Measurements from ENCODE around the gene TRMT61A. TPM values are rescaled to one million over a fixed set of nuclear protein-coding genes. Genes with fewer than 3 reads are reported as not detected.

Gene TRMT61A
- total and polyA plus RNA-seq, 5 donors: 4.8 to 6.9 (median 6.2) TPM

- Histone ChIP-seq H3K9me3 (ENCODE audit: control insufficient read depth, low read length) (no peaks in the 10 kb centered on the region), H3K27me3 (ENCODE audit: control insufficient read depth, insufficient read depth) (no peaks in the 10 kb centered on the region), H3K4me1 (ENCODE audit: control insufficient read depth, insufficient read depth, low read length) (no peaks in the 10 kb centered on the region), H3K27ac (ENCODE audit: low read length) (no peak overlapping the region), H3K4me3 (ENCODE audit: low read length) (no peak overlapping the region)
- intact Hi-C loops (cut with DNase I): no loop called here
- 70% methylated on average over 18 of the region's 18 CpGs for WGBS
- ATAC-seq: no peak
- peak; percentile 10 to 44 (median 40) for DNase-seq
These were observed 8.4 kb downstream of the TRMT61A start for GRCh38 chr14:103537175-103537990.

DNA sequence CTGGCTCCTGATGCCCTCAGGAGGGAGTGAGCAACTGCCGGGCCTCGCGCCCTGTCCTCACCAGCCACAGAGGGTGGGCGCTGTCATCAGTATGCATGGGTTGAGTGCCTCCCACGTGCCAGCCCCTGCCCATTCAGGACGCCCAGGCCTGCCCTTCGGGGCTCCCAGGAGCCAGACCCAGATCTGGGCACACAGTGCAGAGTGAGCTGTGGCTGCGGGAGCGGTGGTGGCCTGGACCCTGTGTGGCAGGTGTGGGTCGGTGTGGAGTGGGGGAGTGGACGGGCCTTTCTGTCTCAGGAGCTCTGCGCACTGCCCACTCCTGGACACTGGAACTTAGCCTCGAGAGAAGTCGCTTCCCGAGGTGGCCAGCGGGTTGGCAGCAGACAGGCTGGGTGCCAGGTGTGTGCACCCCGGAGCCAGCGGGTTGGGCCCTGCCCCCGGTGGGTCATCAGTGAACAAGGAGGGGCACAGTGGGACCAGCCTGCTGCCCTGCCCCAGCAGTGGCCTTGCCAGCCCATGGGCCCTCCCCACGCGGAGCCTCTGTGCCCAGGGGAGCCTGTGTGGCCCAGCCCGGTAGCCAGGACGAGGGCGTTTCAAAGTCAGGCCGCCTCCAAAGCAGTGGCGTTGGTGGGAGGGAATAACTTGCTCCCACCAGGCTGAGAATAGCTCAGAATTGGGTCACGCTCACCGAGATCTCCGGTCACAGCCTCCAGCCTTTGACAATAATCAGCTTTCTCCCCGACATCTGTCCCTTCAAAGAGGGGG is 9.5 kb downstream of the TRMT61A start:
- intact Hi-C loops (cut with DNase I): no loop called here
- H3K9me3 ChIP-seq (ENCODE audit: control insufficient read depth, low read length): no peaks in the 10 kb centered on the region
- WGBS: 40% methylated on average over 30 of the region's 30 CpGs
- ATAC-seq (peak; percentile 7 to 14), DNase-seq (peak; percentile 57 to 85 (median 74))
- H3K27me3 ChIP-seq (ENCODE audit: control insufficient read depth, insufficient read depth): no peaks in the 10 kb centered on the region
- no peak overlapping the region for H3K4me3 ChIP-seq (ENCODE audit: low read length)
- H3K4me1 ChIP-seq (ENCODE audit: control insufficient read depth, insufficient read depth, low read length): no peaks in the 10 kb centered on the region
- H3K27ac ChIP-seq (ENCODE audit: low read length): peak overlapping the region; percentile 6

- H3K27ac ChIP-seq (ENCODE audit: low read length): peak overlapping the region; percentile 4
- no peaks in the 10 kb centered on the region for H3K27me3 ChIP-seq (ENCODE audit: control insufficient read depth, insufficient read depth)
- ATAC-seq (no peak), DNase-seq (peak; percentile 14 to 49 (median 47))
- no peak overlapping the region for H3K4me3 ChIP-seq (ENCODE audit: low read length)
- H3K9me3 ChIP-seq (ENCODE audit: control insufficient read depth, low read length): no peaks in the 10 kb centered on the region
- H3K4me1 ChIP-seq (ENCODE audit: control insufficient read depth, insufficient read depth, low read length): no peaks in the 10 kb centered on the region
- 64% methylated on average over 28 of the region's 28 CpGs for WGBS
- intact Hi-C loops (cut with DNase I): no loop called here
These were observed 10.2 kb downstream of the TRMT61A start for GRCh38 chr14:103539056-103539825.

DNA sequence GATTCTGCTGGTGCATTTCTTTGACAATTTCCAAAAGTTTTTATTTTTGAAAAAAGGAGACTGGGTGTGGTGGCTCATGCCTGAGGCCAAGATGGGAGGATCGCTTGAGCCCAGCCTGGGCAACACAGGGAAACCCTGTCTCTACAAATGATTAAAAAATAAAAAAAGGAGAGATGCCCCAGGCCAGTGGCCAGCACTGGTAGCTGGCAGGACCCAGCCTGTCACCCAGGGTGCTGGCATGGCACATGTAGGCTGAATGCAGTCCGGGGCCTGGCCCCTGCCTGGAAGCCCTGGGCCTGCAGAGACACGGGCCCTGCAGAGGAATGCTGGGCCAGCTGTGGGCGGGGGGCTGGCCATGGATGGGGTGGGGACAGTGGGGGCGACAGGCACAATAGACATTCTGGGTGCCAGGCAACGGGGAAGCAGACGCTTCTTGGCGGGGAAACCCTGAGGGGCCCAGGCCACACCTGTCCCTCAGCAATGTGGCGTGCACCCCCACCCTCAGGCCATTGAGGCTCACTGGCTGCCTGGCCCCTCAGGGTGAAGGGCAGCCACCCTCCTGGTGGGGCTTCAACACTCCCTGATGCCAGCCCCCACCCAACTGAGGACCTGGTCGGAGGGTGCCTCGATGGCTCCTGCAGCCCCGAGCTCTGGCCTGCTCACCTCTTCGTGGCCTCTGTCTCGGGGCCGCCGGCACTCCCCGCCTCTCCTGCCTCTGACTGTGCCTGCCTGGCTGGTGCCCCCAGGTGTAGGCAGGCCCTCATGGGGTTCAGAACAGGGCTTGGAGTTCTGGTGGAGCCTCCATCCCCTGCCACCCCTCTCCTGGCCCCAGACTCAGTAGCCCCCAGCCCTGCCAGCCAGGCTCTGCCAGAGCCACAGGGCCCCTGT is 12.1 kb downstream of the TRMT61A start:
- DNase-seq (peak; percentile 19 to 73 (median 70)), ATAC-seq (no peak)
- Histone ChIP-seq H3K27ac (ENCODE audit: low read length) (peak overlapping the region; percentile 53), H3K27me3 (ENCODE audit: control insufficient read depth, insufficient read depth) (no peaks in the 10 kb centered on the region), H3K4me1 (ENCODE audit: control insufficient read depth, insufficient read depth, low read length) (no peaks in the 10 kb centered on the region), H3K4me3 (ENCODE audit: low read length) (no peak overlapping the region), H3K9me3 (ENCODE audit: control insufficient read depth, low read length) (no peaks in the 10 kb centered on the region)
- WGBS: 53% methylated on average over 17 of the region's 17 CpGs
- intact Hi-C loops (cut with DNase I): no loop called here

DNA sequence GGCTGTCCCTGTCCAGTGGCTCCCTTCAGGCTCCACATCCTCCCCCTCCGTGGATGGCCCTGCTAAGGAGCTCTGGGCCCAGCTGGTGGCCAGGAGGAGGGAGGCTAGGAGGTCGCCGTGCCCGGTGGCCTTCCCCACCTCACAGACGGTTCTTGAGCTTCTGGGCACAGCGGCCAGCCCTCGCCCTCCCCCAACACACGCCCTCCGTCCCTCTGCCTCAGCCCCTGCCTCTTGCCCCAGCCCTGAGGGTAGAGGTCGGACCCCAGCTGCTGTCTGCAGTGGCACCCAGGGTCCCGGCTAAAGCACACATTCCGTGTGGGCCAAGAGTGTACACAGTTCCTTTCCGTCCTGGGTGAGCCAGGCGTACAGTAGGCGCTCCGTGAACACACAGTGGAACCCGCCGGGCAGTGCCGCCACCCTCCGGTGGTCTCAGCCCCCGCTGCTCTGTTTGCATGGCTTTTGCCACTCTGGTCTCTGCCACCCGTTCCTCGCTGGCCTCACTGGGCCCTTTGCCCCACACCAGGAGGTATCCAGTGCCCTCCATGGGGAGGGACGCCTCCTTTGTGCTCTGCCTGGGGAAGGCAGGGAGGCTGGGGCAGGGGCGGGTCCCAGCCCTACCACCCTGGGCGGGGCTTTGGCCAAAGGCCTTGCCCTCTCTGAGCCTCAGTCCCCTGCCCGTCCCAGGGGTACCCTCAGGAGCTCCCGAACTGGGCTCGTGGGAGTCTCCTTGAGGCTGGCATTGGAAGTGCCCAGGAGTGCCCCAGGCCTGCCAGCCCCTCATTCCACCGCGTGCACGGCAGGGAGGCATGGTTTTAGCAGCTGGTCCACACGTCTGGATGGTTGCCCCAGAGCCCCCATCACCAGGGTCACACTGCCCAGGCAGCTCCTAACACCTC is 13.0 kb downstream of the TRMT61A start:
- Histone ChIP-seq H3K4me1 (ENCODE audit: control insufficient read depth, insufficient read depth, low read length) (no peaks in the 10 kb centered on the region), H3K9me3 (ENCODE audit: control insufficient read depth, low read length) (no peaks in the 10 kb centered on the region), H3K27ac (ENCODE audit: low read length) (peak overlapping the region; percentile 28), H3K4me3 (ENCODE audit: low read length) (no peak overlapping the region), H3K27me3 (ENCODE audit: control insufficient read depth, insufficient read depth) (no peaks in the 10 kb centered on the region)
- WGBS: 64% methylated on average over 33 of the region's 33 CpGs
- ATAC-seq: peak in 1 of 2 donors; percentile 1
- intact Hi-C loops (cut with DNase I): no loop called here
- peak; percentile 32 to 76 (median 65) for DNase-seq

DNA sequence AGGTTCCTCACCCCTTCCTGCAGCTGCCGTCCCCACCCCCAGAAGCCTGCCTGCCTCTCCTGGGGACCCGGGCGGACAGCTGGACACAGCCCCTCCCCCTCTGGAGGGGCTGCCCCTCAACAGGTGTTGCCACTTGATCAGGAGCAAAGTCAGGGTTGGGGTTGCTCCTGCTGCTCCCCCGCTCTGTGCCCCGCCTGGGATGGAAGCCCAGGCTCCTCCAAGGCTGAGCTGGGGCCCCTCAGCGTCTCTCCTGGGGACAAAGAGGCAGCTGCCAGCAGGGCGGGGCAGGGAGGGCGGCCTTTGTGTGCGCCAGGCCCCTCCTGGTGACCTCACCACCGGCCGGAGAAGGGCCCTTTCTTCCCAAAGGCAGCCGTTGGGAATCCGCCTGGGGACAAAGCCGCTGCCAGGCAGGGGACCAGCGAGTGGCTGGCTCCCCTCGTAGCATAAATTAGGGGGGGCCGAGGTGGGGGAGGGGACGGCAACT is 13.7 kb downstream of the TRMT61A start:
- H3K27me3 ChIP-seq (ENCODE audit: control insufficient read depth, insufficient read depth): no peaks in the 10 kb centered on the region
- DNase-seq (peak; percentile 86 to 93 (median 92)), ATAC-seq (peak; percentile 43 to 48)
- H3K4me3 ChIP-seq (ENCODE audit: low read length): no peak overlapping the region
- 14% methylated on average over 18 of the region's 18 CpGs for WGBS
- no peaks in the 10 kb centered on the region for H3K9me3 ChIP-seq (ENCODE audit: control insufficient read depth, low read length)
- peak overlapping the region; percentile 28 for H3K27ac ChIP-seq (ENCODE audit: low read length)
- no peaks in the 10 kb centered on the region for H3K4me1 ChIP-seq (ENCODE audit: control insufficient read depth, insufficient read depth, low read length)
- intact Hi-C loops (cut with DNase I): no loop called here

DNA sequence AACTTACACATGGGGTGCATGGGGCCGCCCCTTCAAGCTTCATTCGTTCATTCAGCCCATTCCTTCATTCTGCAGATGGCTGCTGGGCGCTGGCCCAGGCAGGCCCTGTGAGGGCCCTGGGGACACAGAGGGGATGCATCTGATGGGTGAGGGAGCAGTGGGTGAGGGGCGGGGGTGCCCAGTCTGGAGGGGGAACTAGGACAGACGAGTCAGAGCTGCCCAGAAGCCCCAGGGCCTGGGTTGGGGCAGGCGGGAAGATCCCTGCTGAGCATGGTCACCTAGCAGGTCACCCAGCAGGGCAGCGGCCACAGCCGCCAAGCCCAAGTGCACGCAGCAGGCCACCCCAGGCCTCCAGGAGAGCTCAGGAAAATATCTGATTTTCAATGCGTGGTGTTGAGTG is 14.1 kb downstream of the TRMT61A start:
- Histone ChIP-seq H3K4me1 (ENCODE audit: control insufficient read depth, insufficient read depth, low read length) (no peaks in the 10 kb centered on the region), H3K9me3 (ENCODE audit: control insufficient read depth, low read length) (no peaks in the 10 kb centered on the region), H3K4me3 (ENCODE audit: low read length) (no peak overlapping the region), H3K27ac (ENCODE audit: low read length) (no peak overlapping the region), H3K27me3 (ENCODE audit: control insufficient read depth, insufficient read depth) (no peaks in the 10 kb centered on the region)
- intact Hi-C loops (cut with DNase I): no loop called here
- DNase-seq (peak; percentile 21 to 69 (median 60)), ATAC-seq (no peak)
- WGBS: 68% methylated on average over 10 of the region's 10 CpGs

GRCh38 chr14:103543721-103544387 is 14.9 kb downstream of the TRMT61A start:
- Histone ChIP-seq H3K9me3 (ENCODE audit: control insufficient read depth, low read length) (no peaks in the 10 kb centered on the region), H3K27me3 (ENCODE audit: control insufficient read depth, insufficient read depth) (no peaks in the 10 kb centered on the region), H3K4me3 (ENCODE audit: low read length) (no peak overlapping the region), H3K27ac (ENCODE audit: low read length) (no peak overlapping the region), H3K4me1 (ENCODE audit: control insufficient read depth, insufficient read depth, low read length) (no peaks in the 10 kb centered on the region)
- 55% methylated on average over 19 of the region's 19 CpGs for WGBS
- ATAC-seq: peak; percentile 1 to 2
- peak; percentile 48 to 83 (median 80) for DNase-seq
- intact Hi-C loops (cut with DNase I): no loop called here

All from right cardiac atrium (tissue), 5 donors.